GM23338 (cell line): ENCODE data around the gene SLC10A3. TPM values are rescaled to one million over a fixed set of nuclear protein-coding genes. Genes with fewer than 3 reads are reported as not detected.

Experiments used
- ATAC-seq: fragments of 200-7000 bp; cut with Tn5 transposase; 3 replicates; pipeline ENCODE4 v1.9.1; 2020
- DNase-seq: peaks from one replicate; pipeline ENCODE4 v3.0.0-alpha.2; 2015; ENCODE audit warnings: low spot score
- H2AFZ ChIP-seq: fragments of 200-600 bp; sonication (generic); 2 replicates; pipeline ENCODE4 v1.8.0; 2016; ENCODE audit warnings: antibody characterized with exemption, mild to moderate bottlenecking, moderate library complexity
- H3F3A ChIP-seq: fragments of 200-600 bp; sonication (generic); replicated peaks from 2 replicates; pipeline ENCODE4 v1.8.0; 2017; ENCODE audit warnings: antibody characterized with exemption, mixed run types, low read depth
- H3K27ac ChIP-seq: fragments of 200-600 bp; sonication (generic); 2 replicates; pipeline ENCODE4 v1.6.1; 2016; ENCODE audit warnings: low read depth
- H3K27me3 ChIP-seq: fragments of 200-600 bp; sonication (generic); 2 replicates; pipeline ENCODE4 v1.8.0; 2016; ENCODE audit warnings: mild to moderate bottlenecking, mixed run types, moderate library complexity; ENCODE audit not compliant: insufficient read depth
- H3K36me3 ChIP-seq: fragments of 200-600 bp; sonication (generic); 2 replicates; pipeline ENCODE4 v1.8.0; 2016; ENCODE audit warnings: mild to moderate bottlenecking; ENCODE audit not compliant: insufficient read depth
- H3K4me1 ChIP-seq: fragments of 200-600 bp; sonication (generic); 2 replicates; pipeline ENCODE4 v1.8.0; 2016; ENCODE audit warnings: mild to moderate bottlenecking, moderate library complexity; ENCODE audit not compliant: insufficient read depth
- H3K4me2 ChIP-seq: fragments of 200-600 bp; sonication (generic); 2 replicates; pipeline ENCODE4 v1.7.1; 2017; ENCODE audit warnings: mixed run types
- H3K4me3 ChIP-seq: fragments of 200-600 bp; sonication (generic); 2 replicates; pipeline ENCODE4 v1.6.1; 2016; ENCODE audit warnings: mixed run types
- H3K79me2 ChIP-seq: fragments of 200-600 bp; sonication (generic); replicated peaks from 2 replicates; pipeline ENCODE4 v1.8.0; 2017; ENCODE audit warnings: mild to moderate bottlenecking; ENCODE audit not compliant: insufficient read depth
- H3K9me2 ChIP-seq: fragments of 200-600 bp; sonication (generic); 2 replicates; pipeline ENCODE4 v1.8.0; 2017; ENCODE audit not compliant: insufficient read depth
- H4K20me1 ChIP-seq: fragments of 200-600 bp; sonication (generic); replicated peaks from 2 replicates; pipeline ENCODE4 v1.8.0; 2017; ENCODE audit warnings: mild to moderate bottlenecking; ENCODE audit not compliant: insufficient read depth
- H3K27ac Mint-ChIP-seq: 2 replicates; pipeline ENCODE4 v1.8.0; 2020; ENCODE audit warnings: inconsistent platforms, mild to moderate bottlenecking, moderate library complexity, mixed read lengths
- H3K27me3 Mint-ChIP-seq: 3 replicates; pipeline ENCODE4 v1.8.0; 2022; ENCODE audit warnings: low read depth, mild to moderate bottlenecking, moderate library complexity, mixed read lengths, inconsistent platforms; ENCODE audit not compliant: insufficient read depth, poor library complexity
- H3K36me3 Mint-ChIP-seq: 3 replicates; pipeline ENCODE4 v1.8.0; 2021; ENCODE audit warnings: low read depth, mild to moderate bottlenecking, inconsistent platforms, moderate library complexity, mixed read lengths
- H3K4me1 Mint-ChIP-seq: 3 replicates; pipeline ENCODE4 v1.8.0; 2020; ENCODE audit warnings: mild to moderate bottlenecking, inconsistent platforms, mixed read lengths
- H3K4me3 Mint-ChIP-seq: 3 replicates; pipeline ENCODE4 v1.8.0; 2021; ENCODE audit warnings: moderate library complexity, mild to moderate bottlenecking, inconsistent platforms, mixed read lengths
- H3K9me3 Mint-ChIP-seq: 3 replicates; pipeline ENCODE4 v1.8.0; 2020; ENCODE audit warnings: moderate library complexity, mild to moderate bottlenecking, inconsistent platforms, mixed read lengths
- JUNB ChIP-seq: IDR thresholded peaks from one replicate; pipeline ENCODE4 v1.6.1; 2016; ENCODE audit warnings: antibody characterized with exemption; ENCODE audit not compliant: unreplicated experiment
- POLR2AphosphoS5 ChIP-seq: IDR thresholded peaks from 2 replicates; pipeline ENCODE4 v1.6.1; 2016; ENCODE audit warnings: antibody characterized with exemption, low read depth
- polyA plus RNA-seq: library from polyadenylated mRNA; unstranded; fragments of >200 nt; fragmentation: Nextera tagmentation; extraction: Ambion mirVana; gene quantifications from 2 replicates; pipeline ENCODE4 v1.2.1, GENCODE V29; 2016
- total RNA-seq: library from RNA; depleted of rRNA; stranded (reverse); fragments of >200 nt; shearing (Covaris generic); gene quantifications from 2 replicates; pipeline ENCODE4 v1.2.3, GENCODE V29; 2014
- TF ChIP-seq, protein P1 (sequence below): fragments of 250-450 bp; sonication (Bioruptor Pico); IDR thresholded peaks from 2 replicates; pipeline ENCODE4 v1.5.0; 2020; ENCODE audit warnings: mild to moderate bottlenecking, moderate library complexity
- TF ChIP-seq, protein P2 (sequence below), 2 experiments: fragments of 200-600 bp in 1 of 2; sonication (generic) in 1 of 2; conservative IDR thresholded peaks; 2 replicates each; pipeline versions ENCODE4 v1.5.1 to v1.6.1; 2016 to 2017; ENCODE audit warnings: antibody characterized with exemption in 2 of 2, low read depth in 2 of 2, mild to moderate bottlenecking in 2 of 2, moderate library complexity in 1 of 2
- TF ChIP-seq, protein P3 (sequence below): IDR thresholded peaks from one replicate; pipeline ENCODE4 v1.6.1; 2018; ENCODE audit warnings: antibody characterized with exemption; ENCODE audit not compliant: unreplicated experiment

Gene SLC10A3
- total and polyA plus RNA-seq, 2 experiments from 2014 or later, result 7.6 to 17.6 TPM

DNA sequence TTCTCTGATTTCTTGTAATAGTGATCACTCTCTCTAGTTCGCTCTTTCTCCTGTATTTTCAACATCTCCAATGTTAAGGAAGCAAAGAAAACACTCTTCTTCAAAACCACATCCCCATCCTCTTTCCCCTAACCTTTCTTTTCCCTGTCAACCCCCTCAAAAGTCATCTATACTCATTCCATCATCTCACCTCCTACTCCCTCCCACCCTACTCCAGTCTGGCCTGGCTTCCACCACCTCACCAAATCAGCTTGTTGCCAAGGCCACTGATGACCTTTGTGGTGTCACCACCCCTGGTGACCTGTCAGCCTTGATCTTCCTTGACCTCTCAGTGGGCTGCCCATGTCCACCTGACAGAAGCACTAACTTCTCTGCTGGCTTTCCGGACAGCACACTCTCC, 23.3 kb upstream of the SLC10A3 start (continued):
- TF ChIP-seq, protein P1, sequence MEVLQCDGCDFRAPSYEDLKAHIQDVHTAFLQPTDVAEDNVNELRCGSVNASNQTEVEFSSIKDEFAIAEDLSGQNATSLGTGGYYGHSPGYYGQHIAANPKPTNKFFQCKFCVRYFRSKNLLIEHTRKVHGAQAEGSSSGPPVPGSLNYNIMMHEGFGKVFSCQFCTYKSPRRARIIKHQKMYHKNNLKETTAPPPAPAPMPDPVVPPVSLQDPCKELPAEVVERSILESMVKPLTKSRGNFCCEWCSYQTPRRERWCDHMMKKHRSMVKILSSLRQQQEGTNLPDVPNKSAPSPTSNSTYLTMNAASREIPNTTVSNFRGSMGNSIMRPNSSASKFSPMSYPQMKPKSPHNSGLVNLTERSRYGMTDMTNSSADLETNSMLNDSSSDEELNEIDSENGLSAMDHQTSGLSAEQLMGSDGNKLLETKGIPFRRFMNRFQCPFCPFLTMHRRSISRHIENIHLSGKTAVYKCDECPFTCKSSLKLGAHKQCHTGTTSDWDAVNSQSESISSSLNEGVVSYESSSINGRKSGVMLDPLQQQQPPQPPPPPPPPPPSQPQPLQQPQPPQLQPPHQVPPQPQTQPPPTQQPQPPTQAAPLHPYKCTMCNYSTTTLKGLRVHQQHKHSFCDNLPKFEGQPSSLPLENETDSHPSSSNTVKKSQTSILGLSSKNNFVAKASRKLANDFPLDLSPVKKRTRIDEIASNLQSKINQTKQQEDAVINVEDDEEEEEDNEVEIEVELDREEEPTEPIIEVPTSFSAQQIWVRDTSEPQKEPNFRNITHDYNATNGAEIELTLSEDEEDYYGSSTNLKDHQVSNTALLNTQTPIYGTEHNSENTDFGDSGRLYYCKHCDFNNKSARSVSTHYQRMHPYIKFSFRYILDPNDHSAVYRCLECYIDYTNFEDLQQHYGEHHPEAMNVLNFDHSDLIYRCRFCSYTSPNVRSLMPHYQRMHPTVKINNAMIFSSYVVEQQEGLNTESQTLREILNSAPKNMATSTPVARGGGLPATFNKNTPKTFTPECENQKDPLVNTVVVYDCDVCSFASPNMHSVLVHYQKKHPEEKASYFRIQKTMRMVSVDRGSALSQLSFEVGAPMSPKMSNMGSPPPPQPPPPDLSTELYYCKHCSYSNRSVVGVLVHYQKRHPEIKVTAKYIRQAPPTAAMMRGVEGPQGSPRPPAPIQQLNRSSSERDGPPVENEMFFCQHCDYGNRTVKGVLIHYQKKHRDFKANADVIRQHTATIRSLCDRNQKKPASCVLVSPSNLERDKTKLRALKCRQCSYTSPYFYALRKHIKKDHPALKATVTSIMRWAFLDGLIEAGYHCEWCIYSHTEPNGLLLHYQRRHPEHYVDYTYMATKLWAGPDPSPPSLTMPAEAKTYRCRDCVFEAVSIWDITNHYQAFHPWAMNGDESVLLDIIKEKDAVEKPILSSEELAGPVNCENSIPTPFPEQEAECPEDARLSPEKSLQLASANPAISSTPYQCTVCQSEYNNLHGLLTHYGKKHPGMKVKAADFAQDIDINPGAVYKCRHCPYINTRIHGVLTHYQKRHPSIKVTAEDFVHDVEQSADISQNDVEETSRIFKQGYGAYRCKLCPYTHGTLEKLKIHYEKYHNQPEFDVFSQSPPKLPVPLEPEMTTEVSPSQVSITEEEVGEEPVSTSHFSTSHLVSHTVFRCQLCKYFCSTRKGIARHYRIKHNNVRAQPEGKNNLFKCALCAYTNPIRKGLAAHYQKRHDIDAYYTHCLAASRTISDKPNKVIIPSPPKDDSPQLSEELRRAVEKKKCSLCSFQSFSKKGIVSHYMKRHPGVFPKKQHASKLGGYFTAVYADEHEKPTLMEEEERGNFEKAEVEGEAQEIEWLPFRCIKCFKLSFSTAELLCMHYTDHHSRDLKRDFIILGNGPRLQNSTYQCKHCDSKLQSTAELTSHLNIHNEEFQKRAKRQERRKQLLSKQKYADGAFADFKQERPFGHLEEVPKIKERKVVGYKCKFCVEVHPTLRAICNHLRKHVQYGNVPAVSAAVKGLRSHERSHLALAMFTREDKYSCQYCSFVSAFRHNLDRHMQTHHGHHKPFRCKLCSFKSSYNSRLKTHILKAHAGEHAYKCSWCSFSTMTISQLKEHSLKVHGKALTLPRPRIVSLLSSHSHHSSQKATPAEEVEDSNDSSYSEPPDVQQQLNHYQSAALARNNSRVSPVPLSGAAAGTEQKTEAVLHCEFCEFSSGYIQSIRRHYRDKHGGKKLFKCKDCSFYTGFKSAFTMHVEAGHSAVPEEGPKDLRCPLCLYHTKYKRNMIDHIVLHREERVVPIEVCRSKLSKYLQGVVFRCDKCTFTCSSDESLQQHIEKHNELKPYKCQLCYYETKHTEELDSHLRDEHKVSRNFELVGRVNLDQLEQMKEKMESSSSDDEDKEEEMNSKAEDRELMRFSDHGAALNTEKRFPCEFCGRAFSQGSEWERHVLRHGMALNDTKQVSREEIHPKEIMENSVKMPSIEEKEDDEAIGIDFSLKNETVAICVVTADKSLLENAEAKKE (CRISPR knock-in tag), result no peak
- no peak for TF ChIP-seq POLR2AphosphoS5
- TF ChIP-seq JUNB, result no peak

DNA sequence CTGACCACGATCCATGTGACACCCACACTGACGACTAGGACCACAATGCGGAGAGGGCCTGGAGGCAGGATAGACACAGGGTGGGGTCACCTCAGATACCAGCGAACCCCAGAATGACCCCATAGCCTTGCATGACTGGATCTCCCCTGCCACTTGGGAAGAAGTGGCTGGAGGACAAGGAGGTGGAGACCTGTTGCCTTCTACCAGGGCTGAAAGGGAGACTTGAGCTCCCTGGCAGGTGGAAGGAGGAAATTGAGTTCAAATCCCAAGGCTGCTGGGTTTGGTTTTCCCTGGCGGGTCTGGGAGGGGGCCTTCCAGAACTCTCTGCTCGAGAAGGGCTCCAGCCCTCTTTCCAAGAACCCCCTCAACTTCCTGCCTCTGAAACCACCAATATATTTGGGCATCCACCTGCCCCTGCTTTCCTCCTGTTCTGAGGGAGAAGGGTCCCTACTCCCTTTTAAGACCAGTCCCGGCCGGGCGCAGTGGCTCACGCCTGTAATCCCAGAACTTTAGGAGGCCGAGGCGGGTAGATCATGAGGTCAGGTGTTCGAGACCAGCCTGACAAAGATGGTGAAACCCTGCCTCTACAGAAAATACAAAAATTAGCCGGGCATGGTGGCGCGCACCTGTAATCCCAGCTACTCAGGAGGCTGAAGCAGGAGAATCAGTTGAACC, 22.6 kb upstream of the SLC10A3 start:
- no peaks in the 10 kb centered on the region for H3K27me3 ChIP-seq
- no peaks in the 10 kb centered on the region for H4K20me1 ChIP-seq
- H3K4me3 ChIP-seq, result no peak overlapping the region
- H3K36me3 Mint-ChIP-seq, result peaks cover 11% of the 10 kb centered on the region; the same call in 2 of the 3 replicates
- no peak overlapping the region for H3K4me2 ChIP-seq
- H3K4me1 Mint-ChIP-seq, result peaks cover 12% of the 10 kb centered on the region
- H3K27me3 Mint-ChIP-seq, result peaks cover 9% of the 10 kb centered on the region
- H3K36me3 ChIP-seq, result no peaks in the 10 kb centered on the region
- no peak overlapping the region for H3K27ac Mint-ChIP-seq
- H3K9me2 ChIP-seq, result no peaks in the 10 kb centered on the region
- H3K27ac ChIP-seq, result no peak overlapping the region
- no peaks in the 10 kb centered on the region for H3K79me2 ChIP-seq
- no peak overlapping the region for H2AFZ ChIP-seq
- no peaks in the 10 kb centered on the region for H3K9me3 Mint-ChIP-seq
- DNase-seq (no peak), ATAC-seq (no peak)
- no peak overlapping the region for H3K4me3 Mint-ChIP-seq
- H3F3A ChIP-seq, result 0 out of 2 replicates have a peak, but pooled peaks cover 4% of the 10 kb centered on the region
- peaks cover 8% of the 10 kb centered on the region for H3K4me1 ChIP-seq
- TF ChIP-seq, protein P2, sequence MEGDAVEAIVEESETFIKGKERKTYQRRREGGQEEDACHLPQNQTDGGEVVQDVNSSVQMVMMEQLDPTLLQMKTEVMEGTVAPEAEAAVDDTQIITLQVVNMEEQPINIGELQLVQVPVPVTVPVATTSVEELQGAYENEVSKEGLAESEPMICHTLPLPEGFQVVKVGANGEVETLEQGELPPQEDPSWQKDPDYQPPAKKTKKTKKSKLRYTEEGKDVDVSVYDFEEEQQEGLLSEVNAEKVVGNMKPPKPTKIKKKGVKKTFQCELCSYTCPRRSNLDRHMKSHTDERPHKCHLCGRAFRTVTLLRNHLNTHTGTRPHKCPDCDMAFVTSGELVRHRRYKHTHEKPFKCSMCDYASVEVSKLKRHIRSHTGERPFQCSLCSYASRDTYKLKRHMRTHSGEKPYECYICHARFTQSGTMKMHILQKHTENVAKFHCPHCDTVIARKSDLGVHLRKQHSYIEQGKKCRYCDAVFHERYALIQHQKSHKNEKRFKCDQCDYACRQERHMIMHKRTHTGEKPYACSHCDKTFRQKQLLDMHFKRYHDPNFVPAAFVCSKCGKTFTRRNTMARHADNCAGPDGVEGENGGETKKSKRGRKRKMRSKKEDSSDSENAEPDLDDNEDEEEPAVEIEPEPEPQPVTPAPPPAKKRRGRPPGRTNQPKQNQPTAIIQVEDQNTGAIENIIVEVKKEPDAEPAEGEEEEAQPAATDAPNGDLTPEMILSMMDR (conservative IDR thresholded peaks at IDR 0.05; ENCODE audit: low read depth in 2 of 2), result no peak
- TF ChIP-seq, protein P3, sequence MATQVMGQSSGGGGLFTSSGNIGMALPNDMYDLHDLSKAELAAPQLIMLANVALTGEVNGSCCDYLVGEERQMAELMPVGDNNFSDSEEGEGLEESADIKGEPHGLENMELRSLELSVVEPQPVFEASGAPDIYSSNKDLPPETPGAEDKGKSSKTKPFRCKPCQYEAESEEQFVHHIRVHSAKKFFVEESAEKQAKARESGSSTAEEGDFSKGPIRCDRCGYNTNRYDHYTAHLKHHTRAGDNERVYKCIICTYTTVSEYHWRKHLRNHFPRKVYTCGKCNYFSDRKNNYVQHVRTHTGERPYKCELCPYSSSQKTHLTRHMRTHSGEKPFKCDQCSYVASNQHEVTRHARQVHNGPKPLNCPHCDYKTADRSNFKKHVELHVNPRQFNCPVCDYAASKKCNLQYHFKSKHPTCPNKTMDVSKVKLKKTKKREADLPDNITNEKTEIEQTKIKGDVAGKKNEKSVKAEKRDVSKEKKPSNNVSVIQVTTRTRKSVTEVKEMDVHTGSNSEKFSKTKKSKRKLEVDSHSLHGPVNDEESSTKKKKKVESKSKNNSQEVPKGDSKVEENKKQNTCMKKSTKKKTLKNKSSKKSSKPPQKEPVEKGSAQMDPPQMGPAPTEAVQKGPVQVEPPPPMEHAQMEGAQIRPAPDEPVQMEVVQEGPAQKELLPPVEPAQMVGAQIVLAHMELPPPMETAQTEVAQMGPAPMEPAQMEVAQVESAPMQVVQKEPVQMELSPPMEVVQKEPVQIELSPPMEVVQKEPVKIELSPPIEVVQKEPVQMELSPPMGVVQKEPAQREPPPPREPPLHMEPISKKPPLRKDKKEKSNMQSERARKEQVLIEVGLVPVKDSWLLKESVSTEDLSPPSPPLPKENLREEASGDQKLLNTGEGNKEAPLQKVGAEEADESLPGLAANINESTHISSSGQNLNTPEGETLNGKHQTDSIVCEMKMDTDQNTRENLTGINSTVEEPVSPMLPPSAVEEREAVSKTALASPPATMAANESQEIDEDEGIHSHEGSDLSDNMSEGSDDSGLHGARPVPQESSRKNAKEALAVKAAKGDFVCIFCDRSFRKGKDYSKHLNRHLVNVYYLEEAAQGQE, result no peak
- TF ChIP-seq JUNB, result no peak
